ENCODE measurements around the gene DACT3. TPM values are rescaled to one million over a fixed set of nuclear protein-coding genes. Genes with fewer than 3 reads are reported as not detected.

Gene DACT3
- total and polyA plus RNA-seq, 4 donors = 0.32 to 1.4 (median 1.0) TPM

DNA sequence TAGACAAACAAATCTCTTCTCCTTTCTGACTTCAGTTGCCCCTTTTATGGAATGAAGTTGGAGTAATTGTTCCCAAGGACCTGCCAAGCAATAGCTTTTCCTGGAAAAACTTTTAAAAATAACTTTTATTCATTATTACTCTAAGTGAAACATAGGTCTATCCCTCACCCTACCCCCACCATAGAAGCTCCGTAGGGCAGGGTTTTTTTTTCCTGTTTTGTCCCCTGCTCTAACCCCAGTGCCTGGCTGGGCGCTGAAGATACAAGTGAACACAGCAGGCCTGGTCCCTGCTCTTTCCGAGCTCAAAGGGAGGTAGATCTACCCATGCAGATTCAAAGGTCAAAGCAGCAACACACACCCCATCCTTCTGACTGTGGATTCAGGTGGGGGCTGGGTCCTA, 16.3 kb downstream of the DACT3 start:
- DNase-seq (ENCODE audit: low spot score) = no peak
- Histone ChIP-seq H3K4me3 (ENCODE audit: low read depth in 1 of 3, low read length in 3 of 3) (no peak overlapping the region), H3K27me3 (ENCODE audit: control insufficient read depth in 4 of 4, insufficient read depth in 4 of 4, low read length in 3 of 4) (peaks cover 2 to 15% (median 4%) of the 10 kb centered on the region in 4 donors), H3K36me3 (ENCODE audit: control insufficient read depth in 4 of 4, insufficient read depth in 3 of 4, low read depth in 1 of 4, low read length in 3 of 4) (no peaks in the 10 kb centered on the region), H3K4me1 (ENCODE audit: control insufficient read depth in 4 of 4, insufficient read depth in 4 of 4, low read length in 3 of 4) (peaks cover 0 to 2% (median 1%) of the 10 kb centered on the region in 4 donors), H3K9me3 (ENCODE audit: control insufficient read depth in 4 of 4, low read length in 3 of 4) (no peaks in the 10 kb centered on the region), H3K9ac (ENCODE audit: low read depth in 1 of 2, low read length in 2 of 2) (no peak overlapping the region), H3K27ac (ENCODE audit: low read depth in 1 of 2, low read length in 2 of 2) (no peak overlapping the region)
- WGBS = 49% methylated on average over 3 of the region's 3 CpGs
- no peak for TF ChIP-seq NR2F2 (IDR thresholded peaks at IDR 0.05)
- no peak for TF ChIP-seq HNF4A (conservative IDR thresholded peaks at IDR 0.05)
- TF ChIP-seq GABPA (IDR thresholded peaks at IDR 0.05 in 1 of 2, conservative IDR thresholded peaks at IDR 0.05 in 1 of 2) = no peak
- no peak for TF ChIP-seq TAF1 (conservative IDR thresholded peaks at IDR 0.05)

DNA sequence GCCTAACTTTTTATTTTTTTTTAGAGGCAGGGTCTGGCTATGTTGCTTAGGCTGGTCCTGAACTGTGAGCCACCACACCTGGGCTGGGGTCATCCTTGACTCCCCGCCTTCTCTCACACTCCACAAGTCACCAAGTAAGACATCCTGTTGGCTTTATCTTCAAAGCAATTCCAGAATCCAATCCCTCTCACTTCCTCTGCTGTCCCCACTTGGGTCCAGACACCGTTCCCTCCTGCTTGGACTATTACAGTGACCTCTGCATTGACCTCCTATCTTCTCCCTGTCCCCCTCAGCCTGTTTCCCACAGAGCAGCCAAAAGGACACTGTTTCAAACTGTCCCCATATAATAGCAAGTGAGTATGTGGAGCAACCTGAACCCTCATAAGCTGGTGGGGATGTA, 20.3 kb downstream of the DACT3 start:
- Histone ChIP-seq H3K9ac (ENCODE audit: low read depth in 1 of 2, low read length in 2 of 2) (no peak overlapping the region), H3K27me3 (ENCODE audit: control insufficient read depth in 4 of 4, insufficient read depth in 4 of 4, low read length in 3 of 4) (peaks cover 0 to 9% (median 3%) of the 10 kb centered on the region in 4 donors), H3K27ac (ENCODE audit: low read depth in 1 of 2, low read length in 2 of 2) (no peak overlapping the region), H3K36me3 (ENCODE audit: control insufficient read depth in 4 of 4, insufficient read depth in 3 of 4, low read depth in 1 of 4, low read length in 3 of 4) (no peaks in the 10 kb centered on the region), H3K9me3 (ENCODE audit: control insufficient read depth in 4 of 4, low read length in 3 of 4) (no peaks in the 10 kb centered on the region), H3K4me3 (ENCODE audit: low read depth in 1 of 3, low read length in 3 of 3) (no peak overlapping the region), H3K4me1 (ENCODE audit: control insufficient read depth in 4 of 4, insufficient read depth in 4 of 4, low read length in 3 of 4) (peaks cover 0 to 17% (median 14%) of the 10 kb centered on the region in 4 donors)
- DNase-seq (ENCODE audit: low spot score) = no peak
- 86% methylated on average over 2 of the region's 2 CpGs for WGBS
- no peak for TF ChIP-seq YY1 (IDR thresholded peaks at IDR 0.05)
- no peak for TF ChIP-seq HNF4A (conservative IDR thresholded peaks at IDR 0.05)
- TF ChIP-seq RXRA (IDR thresholded peaks at IDR 0.05) = no peak
- TF ChIP-seq, protein P1, sequence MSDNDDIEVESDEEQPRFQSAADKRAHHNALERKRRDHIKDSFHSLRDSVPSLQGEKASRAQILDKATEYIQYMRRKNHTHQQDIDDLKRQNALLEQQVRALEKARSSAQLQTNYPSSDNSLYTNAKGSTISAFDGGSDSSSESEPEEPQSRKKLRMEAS (IDR thresholded peaks at IDR 0.05) = no peak
- TF ChIP-seq RAD21 (IDR thresholded peaks at IDR 0.05) = no peak

DNA sequence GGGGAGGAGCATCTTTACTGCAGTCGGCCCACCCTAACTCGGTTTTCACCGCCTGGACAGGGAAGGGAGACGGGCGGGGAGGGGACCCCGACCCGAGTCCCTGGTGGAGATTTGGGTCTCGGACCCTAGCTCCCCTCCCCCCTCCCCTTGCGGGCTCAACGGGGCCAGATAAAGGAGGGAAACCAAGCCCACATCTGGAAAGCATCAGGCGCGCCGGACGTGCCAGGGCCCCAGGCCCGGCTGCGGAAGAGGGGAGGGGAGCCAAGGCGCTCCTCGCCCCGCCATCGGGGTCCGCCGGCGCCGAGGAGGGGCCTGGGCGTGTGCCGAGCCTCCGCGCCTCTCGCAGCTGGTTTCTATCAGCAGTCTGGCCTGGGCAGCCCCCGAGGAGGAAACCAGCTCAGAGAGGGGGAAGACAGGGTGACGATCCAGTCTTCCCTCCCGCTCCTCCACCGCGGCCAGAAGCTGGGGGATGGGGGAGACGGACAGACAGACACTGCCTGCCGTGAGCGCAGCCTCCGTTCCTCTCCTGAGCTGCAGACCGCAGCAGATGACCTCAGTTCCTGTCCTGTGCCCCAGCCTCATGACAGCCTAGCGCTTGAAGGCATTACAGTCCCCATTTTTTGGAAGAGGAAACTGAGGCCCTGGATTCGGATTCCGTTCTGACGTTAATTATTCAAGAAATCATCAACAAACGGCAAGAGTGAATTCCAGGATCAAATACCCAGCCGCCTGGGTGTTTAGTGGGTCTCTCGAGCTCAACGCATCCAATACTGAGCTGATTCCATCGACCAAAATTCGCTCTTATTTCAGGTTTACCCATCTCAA, 21.4 kb downstream of the DACT3 start:
- Histone ChIP-seq H3K9ac (ENCODE audit: low read depth in 1 of 2, low read length in 2 of 2) (no peak overlapping the region), H3K4me3 (ENCODE audit: low read depth in 1 of 3, low read length in 3 of 3) (peak overlapping the region in 1 of 3 donors; percentile 4), H3K27me3 (ENCODE audit: control insufficient read depth in 4 of 4, insufficient read depth in 4 of 4, low read length in 3 of 4) (peaks cover 0 to 9% (median 3%) of the 10 kb centered on the region in 4 donors)

More for the DNA sequence above, 21.4 kb downstream of the DACT3 start:
- 7% methylated on average over 49 of the region's 49 CpGs for WGBS
- Histone ChIP-seq H3K9me3 (ENCODE audit: control insufficient read depth in 4 of 4, low read length in 3 of 4) (no peaks in the 10 kb centered on the region), H3K36me3 (ENCODE audit: control insufficient read depth in 4 of 4, insufficient read depth in 3 of 4, low read depth in 1 of 4, low read length in 3 of 4) (no peaks in the 10 kb centered on the region), H3K4me1 (ENCODE audit: control insufficient read depth in 4 of 4, insufficient read depth in 4 of 4, low read length in 3 of 4) (peaks cover 0 to 17% (median 14%) of the 10 kb centered on the region in 4 donors), H3K27ac (ENCODE audit: low read depth in 1 of 2, low read length in 2 of 2) (peak overlapping the region; percentile 33 to 64)
- TF ChIP-seq, protein P2, sequence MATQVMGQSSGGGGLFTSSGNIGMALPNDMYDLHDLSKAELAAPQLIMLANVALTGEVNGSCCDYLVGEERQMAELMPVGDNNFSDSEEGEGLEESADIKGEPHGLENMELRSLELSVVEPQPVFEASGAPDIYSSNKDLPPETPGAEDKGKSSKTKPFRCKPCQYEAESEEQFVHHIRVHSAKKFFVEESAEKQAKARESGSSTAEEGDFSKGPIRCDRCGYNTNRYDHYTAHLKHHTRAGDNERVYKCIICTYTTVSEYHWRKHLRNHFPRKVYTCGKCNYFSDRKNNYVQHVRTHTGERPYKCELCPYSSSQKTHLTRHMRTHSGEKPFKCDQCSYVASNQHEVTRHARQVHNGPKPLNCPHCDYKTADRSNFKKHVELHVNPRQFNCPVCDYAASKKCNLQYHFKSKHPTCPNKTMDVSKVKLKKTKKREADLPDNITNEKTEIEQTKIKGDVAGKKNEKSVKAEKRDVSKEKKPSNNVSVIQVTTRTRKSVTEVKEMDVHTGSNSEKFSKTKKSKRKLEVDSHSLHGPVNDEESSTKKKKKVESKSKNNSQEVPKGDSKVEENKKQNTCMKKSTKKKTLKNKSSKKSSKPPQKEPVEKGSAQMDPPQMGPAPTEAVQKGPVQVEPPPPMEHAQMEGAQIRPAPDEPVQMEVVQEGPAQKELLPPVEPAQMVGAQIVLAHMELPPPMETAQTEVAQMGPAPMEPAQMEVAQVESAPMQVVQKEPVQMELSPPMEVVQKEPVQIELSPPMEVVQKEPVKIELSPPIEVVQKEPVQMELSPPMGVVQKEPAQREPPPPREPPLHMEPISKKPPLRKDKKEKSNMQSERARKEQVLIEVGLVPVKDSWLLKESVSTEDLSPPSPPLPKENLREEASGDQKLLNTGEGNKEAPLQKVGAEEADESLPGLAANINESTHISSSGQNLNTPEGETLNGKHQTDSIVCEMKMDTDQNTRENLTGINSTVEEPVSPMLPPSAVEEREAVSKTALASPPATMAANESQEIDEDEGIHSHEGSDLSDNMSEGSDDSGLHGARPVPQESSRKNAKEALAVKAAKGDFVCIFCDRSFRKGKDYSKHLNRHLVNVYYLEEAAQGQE (IDR thresholded peaks at IDR 0.05) = no peak
- no peak for TF ChIP-seq NR2F2 (IDR thresholded peaks at IDR 0.05)
- TF ChIP-seq YY1 (IDR thresholded peaks at IDR 0.05) = no peak
- no peak for TF ChIP-seq HNF4G (IDR thresholded peaks at IDR 0.05)
- no peak for TF ChIP-seq EGR1 (IDR thresholded peaks at IDR 0.05; ENCODE audit: low read depth in 2 of 2)
- no peak for TF ChIP-seq FOXA2 (IDR thresholded peaks at IDR 0.05)
- TF ChIP-seq, protein P3, sequence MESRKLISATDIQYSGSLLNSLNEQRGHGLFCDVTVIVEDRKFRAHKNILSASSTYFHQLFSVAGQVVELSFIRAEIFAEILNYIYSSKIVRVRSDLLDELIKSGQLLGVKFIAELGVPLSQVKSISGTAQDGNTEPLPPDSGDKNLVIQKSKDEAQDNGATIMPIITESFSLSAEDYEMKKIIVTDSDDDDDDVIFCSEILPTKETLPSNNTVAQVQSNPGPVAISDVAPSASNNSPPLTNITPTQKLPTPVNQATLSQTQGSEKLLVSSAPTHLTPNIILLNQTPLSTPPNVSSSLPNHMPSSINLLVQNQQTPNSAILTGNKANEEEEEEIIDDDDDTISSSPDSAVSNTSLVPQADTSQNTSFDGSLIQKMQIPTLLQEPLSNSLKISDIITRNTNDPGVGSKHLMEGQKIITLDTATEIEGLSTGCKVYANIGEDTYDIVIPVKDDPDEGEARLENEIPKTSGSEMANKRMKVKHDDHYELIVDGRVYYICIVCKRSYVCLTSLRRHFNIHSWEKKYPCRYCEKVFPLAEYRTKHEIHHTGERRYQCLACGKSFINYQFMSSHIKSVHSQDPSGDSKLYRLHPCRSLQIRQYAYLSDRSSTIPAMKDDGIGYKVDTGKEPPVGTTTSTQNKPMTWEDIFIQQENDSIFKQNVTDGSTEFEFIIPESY (IDR thresholded peaks at IDR 0.05) = no peak
- TF ChIP-seq TAF1 (conservative IDR thresholded peaks at IDR 0.05) = no peak
- no peak for TF ChIP-seq SP1 (IDR thresholded peaks at IDR 0.05)
- no peak for DNase-seq (ENCODE audit: low spot score)
